GM18508 (cell line): ENCODE measurements around the gene RASGRP4.
"Not testable (repeated sequence)": the region's sequence is repeated elsewhere in the genome, so short reads cannot be mapped to it uniquely, and the experiment has no call there.

ENCODE experiments used
- ATAC-seq: cut with Tn5 transposase; IDR thresholded peaks from one replicate; pipeline ENCODE4 v1.9.1; 2021; ENCODE audit warnings: moderate number of reproducible peaks; ENCODE audit not compliant: insufficient read depth, unreplicated experiment

RASGRP4 gene

GRCh38 chr19:38448225-38448624 is 22.2 kb upstream of the RASGRP4 start:
- no peak for ATAC-seq

GRCh38 chr19:38445362-38445761 is 19.3 kb upstream of the RASGRP4 start:
- no peak for ATAC-seq

- ATAC-seq = no peak
Observed at GRCh38 chr19:38444026-38444425, 18.0 kb upstream of the RASGRP4 start.

GRCh38 chr19:38443458-38443999 is 17.5 kb upstream of the RASGRP4 start:
- no peak for ATAC-seq

- ATAC-seq = no peak
Observed at GRCh38 chr19:38442736-38443135, 16.7 kb upstream of the RASGRP4 start.

GRCh38 chr19:38441657-38442348 is 15.8 kb upstream of the RASGRP4 start:
- ATAC-seq = no peak

GRCh38 chr19:38440592-38440991 is 14.6 kb upstream of the RASGRP4 start:
- ATAC-seq = no peak

GRCh38 chr19:38437917-38438316 is 11.9 kb upstream of the RASGRP4 start:
- no peak for ATAC-seq

GRCh38 chr19:38437295-38437694 is 11.3 kb upstream of the RASGRP4 start:
- no peak for ATAC-seq

- no peak for ATAC-seq
Observed at GRCh38 chr19:38434549-38435051, 8.6 kb upstream of the RASGRP4 start.

- ATAC-seq = no peak
Observed at GRCh38 chr19:38433268-38433733, 7.3 kb upstream of the RASGRP4 start, which contains the start of gene RYR1. Gene RYR1 (plus strand): TSS chr19:38433691. CDS start chr19:38433830, 139 bp downstream.

GRCh38 chr19:38430931-38431330 is 4.9 kb upstream of the RASGRP4 start:
- no peak for ATAC-seq

GRCh38 chr19:38429811-38430156 is 3.8 kb upstream of the RASGRP4 start:
- ATAC-seq = no peak

GRCh38 chr19:38429055-38429810 is 3.2 kb upstream of the RASGRP4 start:
- ATAC-seq = no peak

GRCh38 chr19:38427035-38427677 is 1.1 kb upstream of the RASGRP4 start:
- not testable (repeated sequence) for ATAC-seq

GRCh38 chr19:38425222-38425809 is 703 bp downstream of the RASGRP4 start:
- ATAC-seq = no peak

GRCh38 chr19:38424272-38424671 is 1.7 kb downstream of the RASGRP4 start:
- ATAC-seq = no peak

GRCh38 chr19:38422438-38422837 is 3.6 kb downstream of the RASGRP4 start:
- no peak for ATAC-seq

- ATAC-seq = no peak
Observed at GRCh38 chr19:38421856-38422255, 4.2 kb downstream of the RASGRP4 start.

- ATAC-seq = no peak
Observed at GRCh38 chr19:38420935-38421334, 5.1 kb downstream of the RASGRP4 start.
